CD4-positive, alpha-beta memory T cell (primary cell): ENCODE measurements around the gene KRT6B. TPM values are rescaled to one million over a fixed set of nuclear protein-coding genes. Genes with fewer than 3 reads are reported as not detected.
"Not testable (repeated sequence)": the region's sequence is repeated elsewhere in the genome, so short reads cannot be mapped to it uniquely, and the experiment has no call there.

ENCODE experiments used
- CTCF ChIA-PET: fragments of 350-600 bp; sonication (Branson Sonifier 250); formaldehyde crosslinking; loops from one replicate; lab custom pipeline; 2021; ENCODE audit warnings: inconsistent platforms; ENCODE audit not compliant: partially characterized antibody; lab: Charles Lee
- POLR2A ChIA-PET: fragments of 350-600 bp; sonication (Branson Sonifier 250); formaldehyde crosslinking; loops from one replicate; lab custom pipeline; 2021; ENCODE audit not compliant: partially characterized antibody; lab: Charles Lee
- DNase-seq, 5 donors: peaks; one replicate each; pipeline versions ENCODE4 v3.0.0 to v3.0.0-alpha.2; 2020 to 2022; ENCODE audit warnings: mixed read lengths in 1 of 5
- H3K27ac ChIP-seq: one replicate; pipeline ENCODE4 v1.7.0; 2013; ENCODE audit warnings: low read depth, low read length
- H3K27me3 ChIP-seq: 2 replicates; pipeline ENCODE4 v1.7.0; 2013; ENCODE audit warnings: mild to moderate bottlenecking, low read length, moderate library complexity; ENCODE audit not compliant: insufficient read depth
- H3K36me3 ChIP-seq: 2 replicates; pipeline ENCODE4 v1.7.0; 2013; ENCODE audit warnings: mild to moderate bottlenecking, low read length, moderate library complexity; ENCODE audit not compliant: insufficient read depth
- H3K4me1 ChIP-seq: 2 replicates; pipeline ENCODE4 v1.7.0; 2013; ENCODE audit warnings: mild to moderate bottlenecking, low read length, moderate library complexity; ENCODE audit not compliant: insufficient read depth
- H3K4me3 ChIP-seq, 2 donors: one replicate each; pipeline ENCODE4 v1.7.0; 2013; ENCODE audit warnings: low read length in 2 of 2, mild to moderate bottlenecking in 1 of 2
- H3K9me3 ChIP-seq, 2 donors: one replicate each; pipeline ENCODE4 v1.7.0; 2013; ENCODE audit warnings: low read length in 2 of 2, control low read depth in 1 of 2; ENCODE audit not compliant: control insufficient read depth in 1 of 2
- H3K27ac Mint-ChIP-seq, 7 donors: one replicate each; pipeline ENCODE4 v1.8.0; 2020 to 2021; ENCODE audit warnings: mixed read lengths in 7 of 7, mild to moderate bottlenecking in 6 of 7, inconsistent platforms in 3 of 7, moderate library complexity in 3 of 7
- H3K27me3 Mint-ChIP-seq, 2 donors: one replicate each; pipeline ENCODE4 v1.8.0; 2020 to 2021; ENCODE audit warnings: mixed read lengths in 2 of 2
- H3K36me3 Mint-ChIP-seq, 2 donors: one replicate each; pipeline ENCODE4 v1.8.0; 2020 to 2021; ENCODE audit warnings: mixed read lengths in 2 of 2, inconsistent platforms in 1 of 2, mild to moderate bottlenecking in 1 of 2
- H3K4me1 Mint-ChIP-seq, 4 donors: one replicate each; pipeline ENCODE4 v1.8.0; 2020 to 2021; ENCODE audit warnings: mixed read lengths in 4 of 4, mild to moderate bottlenecking in 1 of 4
- H3K4me3 Mint-ChIP-seq, 8 donors: one replicate each; pipeline ENCODE4 v1.8.0; 2020 to 2021; ENCODE audit warnings: mixed read lengths in 8 of 8, mild to moderate bottlenecking in 7 of 8, moderate library complexity in 6 of 8, inconsistent platforms in 3 of 8
- H3K9me3 Mint-ChIP-seq, 8 donors: one replicate each; pipeline ENCODE4 v1.8.0; 2020 to 2021; ENCODE audit warnings: mixed read lengths in 8 of 8, mild to moderate bottlenecking in 5 of 8, inconsistent platforms in 3 of 8, moderate library complexity in 1 of 8
- intact Hi-C: fragments of 100-400 bp; cut with micrococcal nuclease; formaldehyde crosslinking; loops from one replicate; pipeline ENCODE4 v1.15.1; 2023
- polyA plus RNA-seq, 2 donors: library from polyadenylated mRNA; unstranded; fragments of 300-500 nt; fragmentation: Illumina TruSeq; gene quantifications; one replicate each; pipeline ENCODE4 v1.2.3, GENCODE V29; 2021
- total RNA-seq, 2 experiments: library from RNA; stranded (reverse); gene quantifications; one replicate each; pipeline ENCODE4 v1.2.3, GENCODE V29; 2021

KRT6B gene
- total and polyA plus RNA-seq, 4 experiments from 2014 or later: not detected

- Histone ChIP-seq H3K27ac (no peak overlapping the region), H3K27me3 (no peaks in the 10 kb centered on the region), H3K4me3 (no peak overlapping the region), H3K9me3 (no peaks in the 10 kb centered on the region), H3K4me1 (no peaks in the 10 kb centered on the region), H3K36me3 (no peaks in the 10 kb centered on the region)
- H3K27ac Mint-ChIP-seq: no peak overlapping the region
- H3K27me3 Mint-ChIP-seq: peaks cover 18 to 36% of the 10 kb centered on the region in 2 donors
- intact Hi-C loops: no loop called here
- peaks cover 0 to 2% (median 0%) of the 10 kb centered on the region in 8 donors for H3K9me3 Mint-ChIP-seq
- CTCF ChIA-PET: no interaction called here
- no peak for DNase-seq
- POLR2A ChIA-PET: no interaction called here
- no peaks in the 10 kb centered on the region for H3K36me3 Mint-ChIP-seq
- H3K4me1 Mint-ChIP-seq: no peaks in the 10 kb centered on the region
- H3K4me3 Mint-ChIP-seq: no peak overlapping the region
These were observed 44.1 kb upstream of the KRT6B start for GRCh38 chr12:52496054-52496453.

- intact Hi-C loops: no loop called here
- no peaks in the 10 kb centered on the region for H3K27me3 ChIP-seq
- Mint-ChIP-seq H3K27me3 (peaks cover 21 to 39% of the 10 kb centered on the region in 2 donors), H3K4me1 (no peaks in the 10 kb centered on the region), H3K36me3 (no peaks in the 10 kb centered on the region), H3K27ac (no peak overlapping the region), H3K9me3 (no peaks in the 10 kb centered on the region), H3K4me3 (no peak overlapping the region)
- H3K4me1 ChIP-seq: no peaks in the 10 kb centered on the region
- H3K36me3 ChIP-seq: no peaks in the 10 kb centered on the region
- ChIA-PET POLR2A (no interaction called here), CTCF (no interaction called here)
- no peak for DNase-seq
- no peak overlapping the region for H3K27ac ChIP-seq
- H3K9me3 ChIP-seq: no peaks in the 10 kb centered on the region
- H3K4me3 ChIP-seq: no peak overlapping the region
These were observed 43.4 kb upstream of the KRT6B start for GRCh38 chr12:52495389-52495788.

GRCh38 chr12:52494518-52494917, 42.6 kb upstream of the KRT6B start:
- no peaks in the 10 kb centered on the region for H3K4me1 ChIP-seq
- H3K4me3 Mint-ChIP-seq: no peak overlapping the region
- intact Hi-C loops: no loop called here
- H3K27me3 Mint-ChIP-seq: peaks cover 21 to 39% of the 10 kb centered on the region in 2 donors
- CTCF ChIA-PET: interaction anchor here (0.8 to 1.8 kb wide), 2 partner anchors 12 to 385 kb away, joined by 3 to 4 read pairs; no protein-coding TSS in a partner anchor
- H3K27ac ChIP-seq: no peak overlapping the region
- no peaks in the 10 kb centered on the region for H3K36me3 ChIP-seq
- H3K4me3 ChIP-seq: no peak overlapping the region
- no peaks in the 10 kb centered on the region for H3K9me3 ChIP-seq
- no peak for DNase-seq
- H3K4me1 Mint-ChIP-seq: no peaks in the 10 kb centered on the region
- POLR2A ChIA-PET: no interaction called here
- no peaks in the 10 kb centered on the region for H3K27me3 ChIP-seq
- H3K9me3 Mint-ChIP-seq: no peaks in the 10 kb centered on the region
- H3K36me3 Mint-ChIP-seq: no peaks in the 10 kb centered on the region
- H3K27ac Mint-ChIP-seq: no peak overlapping the region

GRCh38 chr12:52494100-52494499, 42.2 kb upstream of the KRT6B start:
- ChIA-PET CTCF (interaction anchor here (0.6 to 1.8 kb wide), 3 partner anchors 12 to 385 kb away, joined by 3 to 5 read pairs (median 4); no protein-coding TSS in a partner anchor), POLR2A (no interaction called here)
- H3K4me3 Mint-ChIP-seq: no peak overlapping the region
- H3K4me3 ChIP-seq: no peak overlapping the region
- H3K36me3 Mint-ChIP-seq: no peaks in the 10 kb centered on the region
- no peak for DNase-seq
- no peaks in the 10 kb centered on the region for H3K9me3 ChIP-seq
- intact Hi-C loops: no loop called here
- H3K27me3 Mint-ChIP-seq: peaks cover 21 to 39% of the 10 kb centered on the region in 2 donors
- no peaks in the 10 kb centered on the region for H3K4me1 Mint-ChIP-seq
- H3K4me1 ChIP-seq: no peaks in the 10 kb centered on the region
- H3K36me3 ChIP-seq: no peaks in the 10 kb centered on the region
- no peaks in the 10 kb centered on the region for H3K9me3 Mint-ChIP-seq
- no peaks in the 10 kb centered on the region for H3K27me3 ChIP-seq
- H3K27ac Mint-ChIP-seq: no peak overlapping the region
- H3K27ac ChIP-seq: no peak overlapping the region

- no peak within 1 kb of the TSS for H3K27ac Mint-ChIP-seq
- POLR2A ChIA-PET: no interaction called here
- H3K27me3 Mint-ChIP-seq: peaks cover 19 to 41% of the 10 kb centered on the region in 2 donors
- no peaks in the 10 kb centered on the region for H3K36me3 ChIP-seq
- no peaks in the 10 kb centered on the region for H3K36me3 Mint-ChIP-seq
- no peak within 1 kb of the TSS for H3K4me3 ChIP-seq
- H3K9me3 Mint-ChIP-seq: peaks cover 0 to 2% (median 0%) of the 10 kb centered on the region in 8 donors
- no peak within 1 kb of the TSS for H3K27ac ChIP-seq
- no peaks in the 10 kb centered on the region for H3K4me1 Mint-ChIP-seq
- no peak for DNase-seq
- CTCF ChIA-PET: interaction anchor here (1.8 kb wide), 1 partner anchor 13 kb away, joined by 4 read pairs; no protein-coding TSS in a partner anchor
- no peaks in the 10 kb centered on the region for H3K4me1 ChIP-seq
- no peaks in the 10 kb centered on the region for H3K27me3 ChIP-seq
- no peak within 1 kb of the TSS for H3K4me3 Mint-ChIP-seq
- H3K9me3 ChIP-seq: no peaks in the 10 kb centered on the region
- intact Hi-C loops: no loop called here
These were observed 41.2 kb upstream of the KRT6B start, which contains the start of gene KRT6A for GRCh38 chr12:52493172-52493571. Gene KRT6A, minus strand, starts transcription at chr12:52493257. Its CDS starts 69 bp downstream, at chr12:52493188.

- intact Hi-C loops, H3K4me1 ChIP-seq, H3K27ac Mint-ChIP-seq, H3K9me3 Mint-ChIP-seq, POLR2A ChIA-PET, H3K4me1 Mint-ChIP-seq, H3K36me3 Mint-ChIP-seq, H3K27ac ChIP-seq, H3K4me3 Mint-ChIP-seq, H3K36me3 ChIP-seq, H3K9me3 ChIP-seq, CTCF ChIA-PET, H3K4me3 ChIP-seq, DNase-seq, H3K27me3 ChIP-seq: not testable (repeated sequence)
- H3K27me3 Mint-ChIP-seq: peaks cover 16 to 38% of the 10 kb centered on the region in 2 donors
These were observed 40.5 kb upstream of the KRT6B start for GRCh38 chr12:52492405-52492804.

GRCh38 chr12:52491495-52491894, 39.5 kb upstream of the KRT6B start:
- H3K9me3 Mint-ChIP-seq, H3K27ac ChIP-seq, H3K4me1 ChIP-seq, CTCF ChIA-PET, H3K27me3 ChIP-seq, H3K4me3 ChIP-seq, intact Hi-C loops, H3K36me3 Mint-ChIP-seq, H3K36me3 ChIP-seq, H3K27ac Mint-ChIP-seq, H3K4me3 Mint-ChIP-seq, POLR2A ChIA-PET, H3K4me1 Mint-ChIP-seq, DNase-seq, H3K9me3 ChIP-seq: not testable (repeated sequence)
- H3K27me3 Mint-ChIP-seq: peaks cover 16 to 44% of the 10 kb centered on the region in 2 donors
